GM13976 (cell line): Measurements from ENCODE around the gene HTR3C.
"Not testable (repeated sequence)": the region's sequence is repeated elsewhere in the genome, so short reads cannot be mapped to it uniquely, and the experiment has no call there.

Experiments
- DNase-seq: peaks from one replicate; pipeline ENCODE4 v3.0.0; 2012; ENCODE audit warnings: low spot score
- CTCF ChIP-seq: IDR thresholded peaks from 2 replicates; pipeline ENCODE4 v1.5.1; 2012; ENCODE audit warnings: borderline replicate concordance, mild to moderate bottlenecking; ENCODE audit not compliant: insufficient read depth; ENCODE audit errors: extremely low read depth, missing control alignments, control extremely low read depth
- in situ Hi-C: fragments of 300-500 bp; cut with MboI; formaldehyde crosslinking; loops from one replicate; pipeline ENCODE4 v1.12.0; 2022; ENCODE audit warnings: low sequenced_read_pairs, mixed read lengths, inconsistent platforms; ENCODE audit not compliant: unreplicated experiment

The HTR3C gene

GRCh38 chr3:184052767-184053166 is at the start of gene HTR3C:
TSS of gene HTR3C (plus strand) at chr3:184053047. CDS start at chr3:184053081, 34 bp downstream.
- DNase-seq, result no peak
- no peak for TF ChIP-seq CTCF
- in situ Hi-C loops, result no loop called here

DNA sequence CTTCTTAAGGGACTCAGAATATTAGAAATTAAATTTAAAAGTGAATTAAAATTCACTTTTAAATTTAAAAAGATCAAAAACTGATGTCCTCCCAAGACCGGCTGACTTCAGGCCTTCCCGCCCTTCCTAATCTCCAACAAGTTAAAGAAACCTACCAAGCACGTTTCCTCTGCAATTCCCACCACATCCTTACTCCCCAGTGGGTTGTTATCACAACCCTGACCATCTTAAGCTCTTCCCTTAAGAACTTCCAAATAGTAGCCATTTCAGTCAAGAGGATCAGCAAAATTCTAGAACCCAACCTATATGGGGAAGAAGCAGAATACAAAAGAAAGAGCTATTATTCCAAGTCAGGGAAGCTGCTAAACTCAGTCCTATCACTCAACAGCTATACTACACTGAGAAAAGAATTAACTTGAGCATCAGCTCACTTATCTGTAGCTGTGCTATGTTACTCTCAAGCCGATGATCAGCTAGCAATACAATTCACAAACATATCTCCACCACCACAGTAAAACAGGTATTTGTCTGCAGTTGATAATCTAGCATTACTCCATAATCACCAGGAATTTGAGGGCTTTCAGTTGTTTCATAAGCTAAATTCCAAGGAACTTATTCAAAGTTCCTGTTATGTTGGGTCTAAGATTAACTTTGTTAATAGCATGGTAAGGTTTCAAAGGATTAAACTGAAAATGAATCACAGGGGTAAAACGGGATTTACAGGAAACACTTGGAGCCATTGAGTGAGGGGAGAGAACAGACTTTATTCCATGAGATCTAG is 49.5 kb upstream of the HTR3C start:
- no peak for DNase-seq
- no peak for TF ChIP-seq CTCF
- in situ Hi-C loops, result no loop called here

DNA sequence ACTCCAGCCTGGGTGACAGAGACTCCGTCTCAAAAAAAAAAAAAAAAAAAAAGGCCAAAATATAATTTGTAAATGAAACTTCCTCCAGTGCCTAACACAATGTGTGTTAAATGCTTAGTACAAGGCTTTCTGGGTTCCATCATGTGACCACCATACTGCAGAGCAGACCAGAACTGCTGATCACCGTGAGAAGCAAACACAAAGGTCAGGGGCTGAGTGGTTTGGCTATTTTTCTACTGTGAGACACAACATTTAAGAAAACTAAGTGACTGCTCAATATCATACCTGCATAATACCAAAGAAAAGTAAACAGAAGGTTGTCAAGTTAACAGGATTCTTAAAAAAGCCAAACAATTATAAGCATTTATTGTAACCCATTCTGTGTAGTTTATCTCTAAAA is 48.4 kb upstream of the HTR3C start:
- in situ Hi-C loops, result no loop called here
- no peak for DNase-seq
- no peak for TF ChIP-seq CTCF

DNA sequence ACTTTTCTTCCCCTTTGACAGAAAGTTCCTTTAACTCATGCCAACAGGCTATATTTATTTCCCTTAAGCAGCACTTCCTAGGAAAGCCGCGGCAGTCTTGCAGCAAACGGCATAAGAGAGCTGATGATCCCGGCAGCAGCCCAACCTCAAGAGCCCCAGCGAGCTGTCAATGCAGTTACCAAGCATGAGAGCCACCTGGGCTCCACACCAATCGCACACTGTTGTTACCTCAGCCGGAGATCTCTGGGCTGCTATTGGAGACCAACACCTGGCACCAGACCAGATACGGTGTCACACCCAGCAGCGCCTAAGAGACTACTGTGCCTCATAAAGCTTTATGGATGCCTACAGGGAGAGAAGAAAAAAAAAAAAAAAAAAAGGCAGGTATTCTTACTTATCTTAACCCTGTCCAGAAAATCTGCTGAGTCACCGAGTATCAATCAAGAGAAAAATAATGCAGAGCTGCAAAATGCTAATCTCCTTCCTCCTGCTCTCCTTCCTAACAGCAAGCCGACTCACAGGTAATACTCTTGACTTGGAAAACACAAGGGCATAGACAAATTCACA is 46.8 kb upstream of the HTR3C start:
- peak; percentile 34 for DNase-seq
- TF ChIP-seq CTCF, result no peak
- in situ Hi-C loops, result no loop called here

- in situ Hi-C loops, DNase-seq: not testable (repeated sequence)
Measured at GRCh38 chr3:184007143-184007813, 45.6 kb upstream of the HTR3C start.

DNA sequence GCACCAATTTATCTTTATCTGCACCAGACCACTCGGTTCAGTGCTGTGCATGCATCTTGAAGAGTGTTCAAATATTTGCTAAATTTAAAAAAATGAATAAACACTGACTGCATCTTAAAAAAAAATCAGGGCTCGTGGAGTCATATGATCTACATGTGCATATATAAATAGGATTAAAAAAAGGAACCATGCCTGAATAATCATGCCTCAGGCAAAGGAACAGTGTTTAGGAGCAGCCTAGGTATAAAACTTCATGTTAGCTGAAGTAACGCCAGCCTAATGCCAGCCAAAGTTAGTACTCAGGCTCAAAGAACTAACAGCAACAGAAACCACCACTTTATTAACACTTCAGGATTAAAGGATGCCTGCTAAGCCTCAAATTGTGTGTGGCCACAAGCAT is 44.7 kb upstream of the HTR3C start:
- no peak for TF ChIP-seq CTCF
- in situ Hi-C loops, result no loop called here
- no peak for DNase-seq
